ENCODE measurements around the gene GRK5.

Gene GRK5

DNA sequence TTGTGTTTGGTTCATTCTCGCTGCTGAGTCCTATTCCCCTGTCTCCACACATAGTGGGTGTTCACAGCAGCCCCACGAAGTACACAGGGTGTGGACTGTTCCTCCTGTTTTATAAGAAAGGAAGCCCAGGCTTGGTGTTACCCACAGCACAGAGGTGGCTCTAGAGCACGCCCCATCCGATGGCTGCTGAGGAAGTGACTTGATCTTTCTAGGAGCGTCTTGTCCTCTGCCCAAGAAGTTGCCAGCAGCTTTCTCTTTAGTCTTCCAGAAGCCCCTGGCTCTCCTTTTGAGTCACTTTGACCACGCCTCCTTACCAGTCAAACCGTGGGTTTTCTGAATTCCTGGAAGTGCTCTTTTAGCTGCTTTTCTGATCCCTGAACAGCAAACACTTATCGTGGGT, 94.0 kb downstream of the GRK5 start:
- DNase-seq (ENCODE audit: low read depth), result peak; percentile 61

- DNase-seq (ENCODE audit: low read depth), result no peak
These were observed 94.8 kb downstream of the GRK5 start for GRCh38 chr10:119302172-119302571.

- DNase-seq (ENCODE audit: low read depth), result no peak
These were observed 95.4 kb downstream of the GRK5 start for GRCh38 chr10:119302591-119303253.

- no peak for DNase-seq (ENCODE audit: low read depth)
These were observed 96.5 kb downstream of the GRK5 start for GRCh38 chr10:119303886-119304285.

DNA sequence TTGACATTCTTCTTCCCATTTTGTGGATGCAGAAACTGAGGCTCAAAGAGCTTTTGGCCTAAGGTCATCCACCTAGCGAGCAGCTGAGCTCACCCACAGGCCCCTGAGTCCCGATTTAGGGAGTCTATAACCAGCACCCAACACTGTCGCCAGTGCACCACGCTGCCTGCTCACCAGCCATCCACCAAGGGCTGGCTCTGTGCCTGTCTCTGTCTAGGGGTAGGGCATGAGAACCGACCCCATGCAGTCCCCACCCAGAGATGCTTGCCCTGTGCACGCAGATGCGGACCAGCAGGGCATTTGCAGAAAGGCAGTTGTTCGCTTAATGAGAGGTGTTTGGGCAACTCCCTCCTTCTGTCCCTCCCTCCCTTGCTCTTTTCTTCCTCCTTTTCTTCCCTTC, 97.2 kb downstream of the GRK5 start:
- DNase-seq (ENCODE audit: low read depth), result no peak

DNA sequence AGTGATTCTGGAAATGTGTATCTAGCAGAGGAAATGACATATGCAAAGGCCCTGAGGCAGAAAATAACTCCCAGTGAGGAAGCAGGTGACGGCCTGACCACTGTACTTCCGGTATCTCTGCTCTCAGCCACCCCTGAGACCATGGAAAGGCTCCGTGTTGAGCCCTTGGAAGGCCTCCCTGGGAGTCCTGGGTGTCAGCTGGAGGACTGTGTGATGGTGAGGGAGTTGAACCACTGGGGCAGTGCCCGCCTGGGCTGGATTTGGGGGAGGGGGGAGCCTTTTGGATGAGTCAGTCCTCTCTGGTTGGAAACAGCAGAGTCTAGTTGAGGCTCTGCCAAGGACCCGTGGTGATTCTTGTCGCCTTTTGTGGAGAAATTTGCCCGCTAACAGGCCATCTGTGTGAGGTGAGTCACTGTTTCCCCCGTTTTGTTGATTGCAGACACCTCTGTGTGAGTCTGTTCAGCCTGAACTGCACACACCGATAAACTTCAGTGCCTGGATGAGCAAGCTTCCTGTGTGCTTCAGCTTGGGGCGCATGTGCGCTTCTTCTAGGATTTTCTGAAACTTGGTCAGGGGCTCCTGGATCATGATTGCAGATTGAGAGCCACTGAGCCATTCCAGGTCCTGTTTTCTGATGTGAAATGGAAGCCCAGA, 98.6 kb downstream of the GRK5 start:
- DNase-seq (ENCODE audit: low read depth), result peak; percentile 87

DNA sequence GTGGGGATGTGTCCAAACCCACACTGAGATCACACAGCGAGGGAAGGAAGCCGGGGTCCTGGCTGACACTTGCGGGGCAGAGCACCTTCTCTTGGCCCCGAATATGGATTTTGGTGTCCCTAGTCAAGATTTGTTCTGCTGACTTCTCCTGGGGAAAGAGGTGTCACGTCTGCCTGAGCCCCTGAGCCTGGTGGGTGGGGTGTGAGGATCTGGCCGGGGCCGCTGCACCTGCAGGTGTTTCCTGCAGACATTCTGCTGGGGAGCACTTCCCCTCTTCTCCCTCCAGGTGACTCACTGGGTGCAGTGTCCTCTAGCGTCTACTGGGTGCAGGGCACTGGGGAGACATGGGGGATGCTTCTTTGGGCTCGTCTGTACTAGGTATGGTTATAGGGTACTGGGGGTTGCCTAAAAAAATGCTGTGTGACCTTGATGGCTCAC, 99.2 kb downstream of the GRK5 start:
- DNase-seq (ENCODE audit: low read depth), result peak; percentile 60

- DNase-seq (ENCODE audit: low read depth), result no peak
These were observed 99.6 kb downstream of the GRK5 start for GRCh38 chr10:119306986-119307392.

DNA sequence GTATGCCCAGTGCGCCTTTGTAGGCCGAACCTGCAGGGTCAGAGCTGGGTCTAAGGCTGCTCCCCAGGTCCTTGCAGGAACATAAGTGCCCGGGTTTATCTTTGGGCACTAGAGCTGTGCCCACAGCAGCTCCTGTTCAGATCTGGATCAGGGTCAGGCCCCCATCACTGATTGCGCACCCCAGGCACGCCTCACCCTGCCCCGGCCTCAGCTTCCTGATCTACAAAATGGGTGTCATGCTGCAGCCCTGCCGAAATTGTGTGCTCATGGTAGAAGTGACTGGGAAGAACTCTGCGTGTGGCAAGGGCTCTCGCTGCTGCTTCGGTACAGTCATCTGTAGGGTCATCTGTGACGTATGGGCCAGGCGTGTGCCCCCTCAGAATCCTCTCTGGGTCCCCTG, 100.7 kb downstream of the GRK5 start:
- DNase-seq (ENCODE audit: low read depth), result no peak

DNA sequence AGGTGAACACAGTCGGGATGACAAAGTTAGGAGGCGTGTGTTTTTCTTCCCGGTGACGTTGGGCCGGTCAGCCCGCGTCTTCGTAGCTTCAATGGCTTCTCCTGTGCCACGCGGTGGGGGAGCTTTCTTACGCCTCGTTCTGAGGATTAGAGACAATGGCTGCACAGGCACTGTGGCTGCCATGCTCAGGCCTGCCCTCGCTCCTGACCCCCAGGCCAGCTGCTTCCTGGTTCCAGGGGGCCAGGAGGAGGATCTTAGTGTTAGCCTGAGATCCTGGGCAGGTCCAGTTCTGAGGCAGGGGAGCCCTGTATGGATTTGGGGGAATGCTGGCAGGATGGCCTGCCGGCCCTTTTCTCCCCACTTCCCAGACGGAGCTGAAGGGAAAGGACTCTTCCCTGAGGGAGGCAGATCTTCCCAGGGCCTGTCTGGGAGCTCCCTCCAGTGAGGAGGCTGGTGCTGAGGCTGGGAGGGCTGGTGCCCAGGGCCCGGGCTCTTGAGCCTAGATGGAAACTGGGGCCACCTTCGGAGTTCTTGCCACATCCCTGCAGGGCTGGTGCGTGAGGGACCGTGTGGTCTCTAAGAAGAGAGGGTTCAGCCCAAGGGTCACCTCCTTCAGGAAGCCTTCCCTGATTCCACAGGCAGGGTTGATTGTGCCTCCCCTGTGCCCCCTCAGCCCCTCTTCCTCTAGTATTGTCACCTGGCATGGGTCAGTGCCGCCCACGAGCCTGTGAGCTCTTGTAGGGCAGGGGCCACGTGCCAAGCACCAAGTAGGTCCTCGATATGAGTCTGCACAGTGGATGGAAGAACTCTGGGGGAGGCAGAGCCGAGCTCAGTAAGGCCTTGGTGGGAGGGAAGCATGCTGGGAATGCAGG, 101.4 kb downstream of the GRK5 start:
- no peak for DNase-seq (ENCODE audit: low read depth)

GRCh38 chr10:119309423-119309770, 102.0 kb downstream of the GRK5 start:
- no peak for DNase-seq (ENCODE audit: low read depth)

DNA sequence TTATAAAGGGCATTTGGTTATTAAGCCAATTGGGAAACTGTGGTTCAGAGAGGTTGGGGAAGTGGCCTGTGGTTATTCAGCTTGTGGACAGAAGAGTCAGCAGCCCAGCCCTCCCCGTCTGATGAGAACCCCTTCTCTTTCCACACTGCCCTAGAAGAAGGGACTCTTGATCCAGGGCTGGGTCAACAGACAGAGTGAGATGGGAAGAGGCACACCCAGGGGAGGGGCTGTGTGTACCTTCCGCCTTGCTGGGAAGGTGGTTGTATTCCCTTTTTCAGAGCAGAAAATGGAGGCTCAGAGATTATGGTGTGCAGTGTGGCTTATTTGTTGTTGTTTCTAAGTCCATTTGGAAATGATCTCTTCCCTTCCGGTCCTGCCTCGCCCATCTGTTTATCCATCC, 103.4 kb downstream of the GRK5 start:
- DNase-seq (ENCODE audit: low read depth), result no peak

GRCh38 chr10:119312241-119312640, 104.9 kb downstream of the GRK5 start:
- DNase-seq (ENCODE audit: low read depth), result no peak

DNA sequence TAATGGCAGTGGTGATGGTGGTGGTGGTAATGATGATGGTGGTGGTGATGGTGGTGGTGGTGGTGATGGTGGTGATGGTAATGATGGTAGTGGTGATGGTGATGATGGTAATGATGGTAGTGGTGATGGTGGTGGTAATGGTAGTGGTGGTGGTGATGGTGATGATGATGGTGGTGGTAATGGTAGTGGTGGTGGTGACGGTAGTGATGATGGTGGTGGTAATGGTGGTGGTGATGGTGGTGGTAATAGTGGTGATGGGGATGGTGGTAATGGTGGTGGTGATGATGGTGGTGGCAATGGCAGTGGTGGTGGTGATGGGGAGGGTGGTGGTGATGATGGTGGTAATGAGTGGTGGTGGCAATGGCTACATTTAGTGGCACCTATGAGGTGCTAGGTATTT, 105.7 kb downstream of the GRK5 start:
- DNase-seq (ENCODE audit: low read depth), result no peak

DNA sequence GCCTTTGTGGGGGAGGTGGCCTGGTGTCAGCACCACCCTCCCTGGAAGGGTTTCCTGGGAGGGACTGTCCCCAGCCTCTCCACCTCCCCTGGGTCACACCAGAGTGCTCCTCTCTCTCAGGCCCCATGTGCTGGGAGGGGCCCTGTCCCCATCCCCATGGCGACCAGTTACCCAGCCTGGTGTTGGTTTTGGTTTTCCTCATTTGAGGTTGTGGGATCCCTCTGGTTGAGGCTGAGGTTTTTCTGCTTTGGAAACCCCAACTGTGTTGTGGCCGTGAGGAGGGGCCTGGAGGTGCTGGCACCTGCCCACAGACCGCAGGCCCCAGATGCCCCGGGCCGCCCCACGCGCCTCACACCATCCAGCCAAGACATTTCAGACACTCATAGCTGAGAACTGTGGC, 106.3 kb downstream of the GRK5 start:
- DNase-seq (ENCODE audit: low read depth), result no peak

GRCh38 chr10:119314061-119314460, 106.7 kb downstream of the GRK5 start:
- no peak for DNase-seq (ENCODE audit: low read depth)

DNA sequence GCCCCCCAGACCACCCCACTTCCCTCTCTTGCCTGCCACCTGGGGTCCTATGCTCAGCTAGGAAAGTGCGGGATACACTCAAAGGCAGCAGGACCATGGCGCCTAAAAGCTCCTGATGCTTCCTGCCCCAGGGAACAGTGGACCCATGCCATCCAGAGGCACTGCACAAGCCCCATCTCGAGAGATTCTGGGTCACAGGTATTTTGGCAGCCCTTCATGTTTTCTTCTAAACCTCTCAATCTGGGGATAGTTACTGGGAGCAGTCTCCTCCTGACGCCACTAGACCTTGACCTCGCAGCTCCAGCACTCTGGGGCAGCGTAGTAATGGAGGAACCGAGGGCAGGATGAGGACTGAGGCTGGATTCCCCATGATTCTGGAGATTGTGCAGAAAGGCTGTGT, 107.1 kb downstream of the GRK5 start:
- DNase-seq (ENCODE audit: low read depth), result no peak

GRCh38 chr10:119315128-119316001, 108.0 kb downstream of the GRK5 start:
- DNase-seq (ENCODE audit: low read depth), result peak; percentile 77

DNA sequence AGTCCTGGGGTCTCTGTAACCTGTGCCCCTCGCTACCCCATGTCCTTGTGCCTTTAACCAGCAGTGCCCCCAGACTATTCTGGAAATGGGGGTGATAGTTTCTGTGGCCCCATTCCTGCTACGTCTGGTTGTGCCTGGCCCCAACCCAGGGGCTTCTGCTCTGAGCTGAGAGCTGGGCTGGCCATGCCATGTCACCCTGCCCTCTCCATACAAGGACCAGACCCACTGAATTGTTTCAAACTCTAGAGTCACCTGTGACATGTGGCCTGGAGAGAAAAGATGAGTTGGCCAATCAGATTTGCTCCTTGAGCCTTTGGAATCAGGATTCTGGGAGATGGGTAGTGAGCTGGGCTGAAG, 108.6 kb downstream of the GRK5 start:
- DNase-seq (ENCODE audit: low read depth), result no peak

DNA sequence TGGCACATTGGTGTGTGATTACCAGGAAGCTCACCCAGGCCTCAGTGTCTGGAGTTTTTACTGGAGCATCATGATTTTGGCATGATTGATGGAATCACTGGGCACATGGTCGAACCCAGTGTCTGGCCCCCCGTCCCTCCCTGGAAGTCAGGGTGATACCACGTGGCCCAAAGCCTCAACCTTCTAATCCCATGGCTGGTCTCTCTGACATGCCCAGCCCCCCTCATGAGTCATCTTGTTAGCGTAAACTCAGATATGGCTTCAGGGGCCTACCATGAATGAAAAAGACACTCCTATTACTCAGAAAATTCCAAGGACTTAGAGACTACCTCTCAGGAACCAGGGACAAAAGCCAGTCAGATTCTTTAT, 109.3 kb downstream of the GRK5 start:
- DNase-seq (ENCODE audit: low read depth), result no peak

- no peak for DNase-seq (ENCODE audit: low read depth)
These were observed 111.2 kb downstream of the GRK5 start for GRCh38 chr10:119318411-119319160.
